Activated T-helper 2 cell treated with anti-CD3 and anti-CD28 coated beads, Interferon-gamma antibody, Interleukin-2, Interleukin-4, amounts not matched to agents 10 μg/mL and 5 μg/mL and 100 μg/mL, durations not matched to agents 14 hours and 24 hours and 36 hours (primary cell): ENCODE data around the gene KIF26B. TPM values are rescaled to one million over a fixed set of nuclear protein-coding genes. Genes with fewer than 3 reads are reported as not detected.

Experiments used
- DNase-seq: peaks from one replicate; pipeline ENCODE4 v3.0.0; 2021; ENCODE audit warnings: low spot score
- H3K27ac Mint-ChIP-seq: one replicate; pipeline ENCODE4 v1.8.0; 2021; ENCODE audit warnings: mixed read lengths
- H3K27me3 Mint-ChIP-seq: one replicate; pipeline ENCODE4 v1.8.0; 2021; ENCODE audit warnings: low read depth, mixed read lengths
- H3K36me3 Mint-ChIP-seq: one replicate; pipeline ENCODE4 v1.8.0; 2021; ENCODE audit warnings: low read depth, mixed read lengths
- H3K4me1 Mint-ChIP-seq: one replicate; pipeline ENCODE4 v1.8.0; 2021; ENCODE audit warnings: low read depth, mixed read lengths
- H3K4me3 Mint-ChIP-seq: one replicate; pipeline ENCODE4 v1.8.0; 2021; ENCODE audit warnings: low read depth, mild to moderate bottlenecking, moderate library complexity, mixed read lengths
- H3K9me3 Mint-ChIP-seq: one replicate; pipeline ENCODE4 v1.8.0; 2021; ENCODE audit warnings: mixed read lengths
- intact Hi-C: fragments of 100-400 bp; cut with micrococcal nuclease; formaldehyde crosslinking; loops from one replicate; pipeline ENCODE4 v1.15.1; 2023
- total RNA-seq: library from RNA; stranded (reverse); gene quantifications from 2 replicates; pipeline ENCODE4 v1.2.3, GENCODE V29; 2022

Gene KIF26B
- total RNA-seq, 1 donor from 2014 or later = 0.37 TPM

DNA sequence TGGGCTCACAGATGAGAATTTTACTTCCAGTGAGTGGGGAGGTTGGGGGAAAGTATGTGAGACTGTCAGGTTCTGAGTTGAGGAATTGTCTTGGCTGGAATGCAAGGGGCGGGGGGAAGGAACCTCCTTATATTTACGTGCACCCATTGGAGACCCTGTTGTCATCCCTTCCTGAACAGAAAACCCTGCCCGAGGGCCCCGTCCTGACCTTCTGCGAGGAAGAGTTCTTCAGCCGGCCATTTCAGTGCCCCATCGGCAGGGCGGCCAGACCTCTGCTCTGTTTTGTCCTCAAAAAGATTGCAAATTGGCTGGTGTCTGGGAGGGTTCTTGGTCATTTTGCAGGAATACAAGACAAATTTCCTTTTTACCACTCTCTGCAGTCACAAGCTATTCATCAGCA lies 7.1 kb downstream of the KIF26B start:
- intact Hi-C loops = no loop called here
- Mint-ChIP-seq H3K27ac (no peak overlapping the region), H3K36me3 (no peaks in the 10 kb centered on the region), H3K9me3 (no peaks in the 10 kb centered on the region), H3K4me3 (no peak overlapping the region), H3K27me3 (peaks cover 50% of the 10 kb centered on the region), H3K4me1 (peaks cover 3% of the 10 kb centered on the region)
- DNase-seq = no peak

GRCh38 chr1:245166471-245166885 lies 11.7 kb downstream of the KIF26B start:
- Mint-ChIP-seq H3K27ac (no peak overlapping the region), H3K36me3 (no peaks in the 10 kb centered on the region), H3K4me1 (no peaks in the 10 kb centered on the region), H3K4me3 (no peak overlapping the region), H3K9me3 (no peaks in the 10 kb centered on the region), H3K27me3 (peaks cover 38% of the 10 kb centered on the region)
- intact Hi-C loops = no loop called here
- no peak for DNase-seq

DNA sequence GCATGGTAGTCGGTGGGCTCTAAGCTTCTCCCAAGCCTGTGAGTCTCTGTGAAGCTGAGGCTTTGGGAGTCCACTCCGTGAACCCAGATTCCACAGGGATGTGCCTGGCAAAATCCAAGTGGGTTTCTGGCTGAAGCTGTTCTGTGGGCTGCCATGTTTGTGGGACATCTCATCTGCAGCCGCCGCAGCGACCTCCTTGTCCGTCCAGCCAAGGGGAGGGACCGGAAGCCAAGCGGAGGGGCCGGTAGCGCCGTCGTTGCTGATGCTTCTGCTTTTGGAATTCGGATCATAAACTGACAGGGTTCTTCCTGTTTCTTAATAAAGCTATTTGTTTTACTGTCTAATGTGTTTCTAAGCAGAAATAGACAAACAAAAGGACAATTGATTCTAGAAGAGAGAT lies 13.3 kb downstream of the KIF26B start:
- Mint-ChIP-seq H3K27me3 (peaks cover 38% of the 10 kb centered on the region), H3K4me3 (no peak overlapping the region), H3K36me3 (no peaks in the 10 kb centered on the region), H3K27ac (no peak overlapping the region), H3K4me1 (no peaks in the 10 kb centered on the region), H3K9me3 (no peaks in the 10 kb centered on the region)
- no peak for DNase-seq
- intact Hi-C loops = no loop called here

GRCh38 chr1:245168906-245169305 lies 14.1 kb downstream of the KIF26B start:
- Mint-ChIP-seq H3K9me3 (no peaks in the 10 kb centered on the region), H3K27ac (no peak overlapping the region), H3K4me3 (no peak overlapping the region), H3K4me1 (no peaks in the 10 kb centered on the region), H3K27me3 (peaks cover 34% of the 10 kb centered on the region), H3K36me3 (no peaks in the 10 kb centered on the region)
- DNase-seq = no peak
- intact Hi-C loops = no loop called here

DNA sequence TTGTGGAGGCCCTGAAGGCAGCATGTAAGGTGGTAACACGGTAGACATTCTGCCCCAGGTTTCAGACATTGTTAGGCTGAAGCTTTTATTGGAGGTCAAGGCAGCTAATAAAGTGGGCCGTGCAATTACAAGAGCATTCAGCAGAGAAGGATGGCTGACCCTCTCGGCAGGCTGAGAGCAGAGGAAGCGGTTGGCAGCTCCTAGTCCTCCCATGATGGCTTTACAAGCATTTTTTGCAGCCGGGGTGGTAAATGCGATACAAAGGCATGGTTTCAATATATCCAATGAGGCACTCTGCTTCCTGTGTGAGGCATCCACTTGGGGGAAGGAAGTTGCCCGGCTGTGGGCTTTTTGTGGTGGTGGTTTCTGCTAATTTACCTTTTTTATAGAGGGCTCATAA lies 14.6 kb downstream of the KIF26B start:
- no peak for DNase-seq
- Mint-ChIP-seq H3K4me3 (no peak overlapping the region), H3K36me3 (no peaks in the 10 kb centered on the region), H3K9me3 (no peaks in the 10 kb centered on the region), H3K27ac (no peak overlapping the region), H3K27me3 (peaks cover 32% of the 10 kb centered on the region), H3K4me1 (no peaks in the 10 kb centered on the region)
- intact Hi-C loops = no loop called here

GRCh38 chr1:245172026-245172425 lies 17.2 kb downstream of the KIF26B start:
- no peak for DNase-seq
- Mint-ChIP-seq H3K4me3 (no peak overlapping the region), H3K9me3 (no peaks in the 10 kb centered on the region), H3K4me1 (no peaks in the 10 kb centered on the region), H3K36me3 (no peaks in the 10 kb centered on the region), H3K27ac (no peak overlapping the region), H3K27me3 (peaks cover 14% of the 10 kb centered on the region)
- intact Hi-C loops = no loop called here

GRCh38 chr1:245172829-245173228 lies 18.0 kb downstream of the KIF26B start:
- H3K4me3 Mint-ChIP-seq = no peak overlapping the region
- intact Hi-C loops = no loop called here
- H3K27ac Mint-ChIP-seq = no peak overlapping the region
- H3K27me3 Mint-ChIP-seq = peaks cover 7% of the 10 kb centered on the region
- no peaks in the 10 kb centered on the region for H3K36me3 Mint-ChIP-seq
- H3K4me1 Mint-ChIP-seq = no peaks in the 10 kb centered on the region
- no peaks in the 10 kb centered on the region for H3K9me3 Mint-ChIP-seq
- DNase-seq = no peak

DNA sequence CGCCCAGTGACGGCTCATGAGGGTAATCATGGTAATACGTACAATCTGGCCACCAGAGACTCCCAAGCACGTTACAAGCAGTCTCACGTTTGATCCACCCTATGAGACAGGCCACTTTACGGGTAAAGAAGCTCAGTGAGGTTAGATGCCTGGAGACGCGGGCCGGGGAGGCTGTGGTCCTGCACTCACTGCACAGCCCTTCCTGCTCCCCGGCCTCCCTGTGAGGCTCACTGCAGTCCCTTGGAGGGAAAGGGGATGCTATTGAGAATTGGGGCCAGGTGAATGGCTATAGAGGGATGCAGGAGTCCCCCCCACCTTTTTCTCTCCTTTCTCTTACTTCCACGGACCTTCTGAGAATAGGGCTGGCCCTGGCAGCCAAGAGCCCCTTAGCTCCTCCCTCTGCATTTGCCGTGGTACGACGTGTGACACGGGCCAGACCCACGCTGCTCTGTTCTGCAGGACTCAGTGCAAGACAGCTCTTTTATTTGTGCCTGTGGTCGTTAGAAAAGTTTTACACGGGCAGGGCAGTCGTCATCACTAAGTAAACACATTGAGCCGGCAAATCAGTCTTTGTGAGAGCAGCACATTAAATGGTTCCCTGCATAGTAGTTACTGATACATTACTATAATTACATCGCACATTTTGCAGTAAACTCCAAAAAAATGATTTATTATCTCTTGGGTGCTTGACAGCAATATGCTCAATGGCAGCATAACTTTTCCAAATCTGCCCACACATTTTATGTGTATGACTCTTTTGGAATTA lies 18.8 kb downstream of the KIF26B start:
- H3K9me3 Mint-ChIP-seq = no peaks in the 10 kb centered on the region
- H3K27ac Mint-ChIP-seq = no peak overlapping the region
- no peaks in the 10 kb centered on the region for H3K4me1 Mint-ChIP-seq
- H3K36me3 Mint-ChIP-seq = no peaks in the 10 kb centered on the region
- no peak for DNase-seq
- intact Hi-C loops = no loop called here
- no peak overlapping the region for H3K4me3 Mint-ChIP-seq
- peaks cover 6% of the 10 kb centered on the region for H3K27me3 Mint-ChIP-seq

- H3K9me3 Mint-ChIP-seq = no peaks in the 10 kb centered on the region
- no peak overlapping the region for H3K27ac Mint-ChIP-seq
- H3K4me3 Mint-ChIP-seq = no peak overlapping the region
- H3K27me3 Mint-ChIP-seq = no peaks in the 10 kb centered on the region
- no peaks in the 10 kb centered on the region for H3K4me1 Mint-ChIP-seq
- no peaks in the 10 kb centered on the region for H3K36me3 Mint-ChIP-seq
- intact Hi-C loops = no loop called here
- no peak for DNase-seq
These were observed 22.5 kb downstream of the KIF26B start for GRCh38 chr1:245177071-245177900.

DNA sequence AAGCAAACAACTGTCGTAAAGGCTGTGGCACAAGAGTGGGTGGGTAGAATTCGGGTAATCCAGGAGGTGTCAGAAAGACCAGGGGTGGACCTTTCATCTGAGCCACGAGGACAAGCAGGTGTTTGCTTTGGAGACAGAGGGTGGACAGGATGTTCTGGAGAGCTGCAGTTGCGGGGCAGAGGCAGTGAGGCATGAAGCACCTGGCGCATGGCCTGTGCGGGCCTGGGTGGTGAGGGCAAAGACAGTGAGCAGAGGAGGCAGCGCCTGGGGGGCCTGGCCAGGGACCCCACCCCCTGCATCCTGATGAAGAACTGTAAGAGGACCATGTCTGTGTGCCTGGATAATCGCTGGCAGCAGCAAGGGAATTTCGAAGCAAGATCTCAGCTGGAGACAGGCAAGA lies 24.9 kb downstream of the KIF26B start:
- no peak overlapping the region for H3K27ac Mint-ChIP-seq
- no peak for DNase-seq
- no peaks in the 10 kb centered on the region for H3K9me3 Mint-ChIP-seq
- no peaks in the 10 kb centered on the region for H3K36me3 Mint-ChIP-seq
- H3K27me3 Mint-ChIP-seq = peaks cover 3% of the 10 kb centered on the region
- H3K4me3 Mint-ChIP-seq = no peak overlapping the region
- intact Hi-C loops = no loop called here
- H3K4me1 Mint-ChIP-seq = no peaks in the 10 kb centered on the region

DNA sequence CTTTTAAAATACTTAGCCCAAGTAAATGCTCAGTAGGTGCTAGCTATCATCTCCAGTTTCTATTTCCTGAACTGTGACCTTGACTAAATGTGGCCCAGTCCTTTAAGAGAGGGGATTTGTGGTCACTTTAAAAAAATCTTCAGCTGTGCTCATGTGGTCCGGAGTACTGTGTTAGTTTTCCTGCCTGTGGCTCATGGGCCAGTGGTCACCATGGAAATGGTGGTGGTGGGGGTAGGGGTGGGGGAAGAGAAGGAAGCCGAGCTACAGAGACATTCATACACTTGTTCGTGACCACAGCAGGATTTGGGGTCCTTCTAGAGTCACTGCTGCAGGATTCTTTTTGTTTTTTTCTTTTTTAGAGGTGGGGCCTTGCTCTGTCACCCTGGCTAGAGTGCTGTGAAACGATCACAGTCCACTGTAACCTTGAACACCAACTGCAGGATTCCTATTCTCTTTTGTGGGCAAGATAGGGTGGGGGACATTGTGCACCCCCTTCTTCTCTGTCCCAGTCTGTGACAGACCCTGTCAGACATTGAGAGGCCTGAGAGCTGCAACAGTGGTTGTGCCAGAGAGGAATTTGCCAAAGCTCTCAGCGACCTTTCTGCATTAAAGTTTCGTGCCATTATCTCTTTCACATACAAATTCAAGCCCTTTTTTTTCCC lies 25.8 kb downstream of the KIF26B start:
- Mint-ChIP-seq H3K9me3 (no peaks in the 10 kb centered on the region), H3K36me3 (no peaks in the 10 kb centered on the region), H3K27ac (no peak overlapping the region), H3K27me3 (peaks cover 3% of the 10 kb centered on the region), H3K4me3 (no peak overlapping the region), H3K4me1 (no peaks in the 10 kb centered on the region)
- intact Hi-C loops = no loop called here
- DNase-seq = no peak

- Mint-ChIP-seq H3K36me3 (no peaks in the 10 kb centered on the region), H3K9me3 (no peaks in the 10 kb centered on the region), H3K27me3 (peaks cover 3% of the 10 kb centered on the region), H3K4me3 (no peak overlapping the region), H3K27ac (no peak overlapping the region), H3K4me1 (no peaks in the 10 kb centered on the region)
- no peak for DNase-seq
- intact Hi-C loops = no loop called here
These were observed 26.4 kb downstream of the KIF26B start for GRCh38 chr1:245181158-245181517.

- DNase-seq = no peak
- Mint-ChIP-seq H3K9me3 (no peaks in the 10 kb centered on the region), H3K4me1 (no peaks in the 10 kb centered on the region), H3K36me3 (no peaks in the 10 kb centered on the region), H3K4me3 (no peak overlapping the region), H3K27ac (no peak overlapping the region), H3K27me3 (peaks cover 3% of the 10 kb centered on the region)
- intact Hi-C loops = no loop called here
These were observed 27.2 kb downstream of the KIF26B start for GRCh38 chr1:245182028-245182427.
